Measurements from ENCODE around the gene IL10RB.

IL10RB gene

DNA sequence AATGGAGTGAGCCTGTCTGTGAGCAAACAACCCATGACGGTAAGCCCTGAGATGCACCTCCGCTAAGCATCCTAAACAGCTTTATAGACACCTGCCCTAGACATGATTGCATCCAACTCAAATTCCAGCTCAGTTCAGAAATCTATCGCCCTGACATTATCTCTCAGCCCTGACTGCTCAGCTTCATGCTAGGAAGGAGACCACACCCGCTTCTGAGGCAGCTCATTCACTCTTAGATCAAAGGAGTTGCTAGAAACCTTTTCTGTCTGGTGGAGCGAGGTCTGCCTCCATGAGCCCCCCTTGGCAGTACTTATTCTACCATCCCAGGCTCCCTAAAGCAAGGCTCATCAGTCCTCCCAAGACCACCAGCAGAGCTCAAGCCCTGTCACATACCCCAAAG is 17.0 kb downstream of the IL10RB start:
- ATAC-seq = no peak

DNA sequence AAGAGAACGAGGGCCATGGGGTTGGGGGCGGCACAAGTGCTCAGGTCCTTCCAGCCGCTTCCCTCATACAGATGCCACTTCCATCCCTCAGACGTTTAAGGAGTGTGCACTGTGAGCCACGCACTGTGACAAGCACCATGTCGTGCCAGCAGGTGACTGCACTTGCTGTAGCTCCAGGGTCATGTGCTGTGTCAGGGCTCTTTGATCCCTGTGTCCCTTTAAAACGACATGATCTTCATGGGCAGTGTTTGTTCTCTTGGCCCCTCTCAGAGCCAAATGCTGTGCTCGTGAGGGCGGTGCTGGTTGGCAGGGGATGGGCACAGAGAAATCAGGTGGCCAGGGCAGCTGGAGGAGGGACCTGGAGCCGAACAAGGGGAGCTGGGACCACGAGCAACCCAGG is 19.9 kb downstream of the IL10RB start:
- no peak for ATAC-seq
- TF ChIP-seq GLIS3 (CRISPR knock-in tag; IDR thresholded peaks at IDR 0.05) (no peak), CSDC2 (CRISPR knock-in tag; IDR thresholded peaks at IDR 0.05) (no peak), ZNF565 (CRISPR knock-in tag; conservative IDR thresholded peaks at IDR 0.05; ENCODE audit: low read depth) (no peak), ZFP3 (CRISPR knock-in tag; IDR thresholded peaks at IDR 0.05) (no peak), TSHZ2 (CRISPR knock-in tag; IDR thresholded peaks at IDR 0.05) (no peak), ZC3H10 (CRISPR knock-in tag; IDR thresholded peaks at IDR 0.05) (no peak), RARB (CRISPR knock-in tag; IDR thresholded peaks at IDR 0.05) (no peak), ESRRG (CRISPR knock-in tag; IDR thresholded peaks at IDR 0.05) (no peak), CSRNP3 (CRISPR knock-in tag; IDR thresholded peaks at IDR 0.05) (no peak), PPARA (CRISPR knock-in tag; IDR thresholded peaks at IDR 0.05; ENCODE audit: borderline replicate concordance) (no peak), TOX (CRISPR knock-in tag; IDR thresholded peaks at IDR 0.05; ENCODE audit: borderline replicate concordance) (no peak), SNAI2 (CRISPR knock-in tag; IDR thresholded peaks at IDR 0.05) (no peak)
- TF ChIP-seq, protein P1, sequence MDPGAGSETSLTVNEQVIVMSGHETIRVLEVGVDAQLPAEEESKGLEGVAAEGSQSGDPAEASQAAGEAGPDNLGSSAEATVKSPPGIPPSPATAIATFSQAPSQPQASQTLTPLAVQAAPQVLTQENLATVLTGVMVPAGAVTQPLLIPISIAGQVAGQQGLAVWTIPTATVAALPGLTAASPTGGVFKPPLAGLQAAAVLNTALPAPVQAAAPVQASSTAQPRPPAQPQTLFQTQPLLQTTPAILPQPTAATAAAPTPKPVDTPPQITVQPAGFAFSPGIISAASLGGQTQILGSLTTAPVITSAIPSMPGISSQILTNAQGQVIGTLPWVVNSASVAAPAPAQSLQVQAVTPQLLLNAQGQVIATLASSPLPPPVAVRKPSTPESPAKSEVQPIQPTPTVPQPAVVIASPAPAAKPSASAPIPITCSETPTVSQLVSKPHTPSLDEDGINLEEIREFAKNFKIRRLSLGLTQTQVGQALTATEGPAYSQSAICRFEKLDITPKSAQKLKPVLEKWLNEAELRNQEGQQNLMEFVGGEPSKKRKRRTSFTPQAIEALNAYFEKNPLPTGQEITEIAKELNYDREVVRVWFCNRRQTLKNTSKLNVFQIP (CRISPR knock-in tag; IDR thresholded peaks at IDR 0.05; ENCODE audit: borderline replicate concordance, low read depth) = no peak

More for the DNA sequence above, 17.0 kb downstream of the IL10RB start:
- TF ChIP-seq ESRRG (CRISPR knock-in tag; IDR thresholded peaks at IDR 0.05) (no peak), GLIS3 (CRISPR knock-in tag; IDR thresholded peaks at IDR 0.05) (no peak), SNAI2 (CRISPR knock-in tag; IDR thresholded peaks at IDR 0.05) (no peak), PATZ1 (CRISPR knock-in tag; IDR thresholded peaks at IDR 0.05; ENCODE audit: borderline replicate concordance) (no peak), BACH2 (CRISPR knock-in tag; IDR thresholded peaks at IDR 0.05; ENCODE audit: borderline replicate concordance) (no peak), ZFP30 (CRISPR knock-in tag; IDR thresholded peaks at IDR 0.05) (no peak), ISL1 (CRISPR knock-in tag; IDR thresholded peaks at IDR 0.05) (no peak), ZNF70 (CRISPR knock-in tag; IDR thresholded peaks at IDR 0.05) (no peak), TCF4 (CRISPR knock-in tag; IDR thresholded peaks at IDR 0.05; ENCODE audit: borderline replicate concordance) (no peak), ZFP3 (CRISPR knock-in tag; IDR thresholded peaks at IDR 0.05) (no peak), TSHZ2 (CRISPR knock-in tag; IDR thresholded peaks at IDR 0.05) (no peak), ARNTL (CRISPR knock-in tag; IDR thresholded peaks at IDR 0.05; ENCODE audit: borderline replicate concordance, low read depth) (no peak), ZNF565 (CRISPR knock-in tag; conservative IDR thresholded peaks at IDR 0.05; ENCODE audit: low read depth) (no peak), PPARA (CRISPR knock-in tag; IDR thresholded peaks at IDR 0.05; ENCODE audit: borderline replicate concordance) (no peak), TOX (CRISPR knock-in tag; IDR thresholded peaks at IDR 0.05; ENCODE audit: borderline replicate concordance) (no peak)
- TF ChIP-seq, protein P1 (CRISPR knock-in tag; IDR thresholded peaks at IDR 0.05; ENCODE audit: borderline replicate concordance, low read depth) = no peak
- TF ChIP-seq, protein P2, sequence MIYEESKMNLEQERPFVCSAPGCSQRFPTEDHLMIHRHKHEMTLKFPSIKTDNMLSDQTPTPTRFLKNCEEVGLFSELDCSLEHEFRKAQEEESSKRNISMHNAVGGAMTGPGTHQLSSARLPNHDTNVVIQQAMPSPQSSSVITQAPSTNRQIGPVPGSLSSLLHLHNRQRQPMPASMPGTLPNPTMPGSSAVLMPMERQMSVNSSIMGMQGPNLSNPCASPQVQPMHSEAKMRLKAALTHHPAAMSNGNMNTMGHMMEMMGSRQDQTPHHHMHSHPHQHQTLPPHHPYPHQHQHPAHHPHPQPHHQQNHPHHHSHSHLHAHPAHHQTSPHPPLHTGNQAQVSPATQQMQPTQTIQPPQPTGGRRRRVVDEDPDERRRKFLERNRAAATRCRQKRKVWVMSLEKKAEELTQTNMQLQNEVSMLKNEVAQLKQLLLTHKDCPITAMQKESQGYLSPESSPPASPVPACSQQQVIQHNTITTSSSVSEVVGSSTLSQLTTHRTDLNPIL (CRISPR knock-in tag; IDR thresholded peaks at IDR 0.05; ENCODE audit: low read depth) = no peak

Data from SK-N-SH treated with all-trans-retinoic acid at 6 μM for 48 hours (cell line).